ENCODE results near the gene MALSU1. TPM values are rescaled to one million over a fixed set of nuclear protein-coding genes. Genes with fewer than 3 reads are reported as not detected.

The MALSU1 gene
- total and polyA plus RNA-seq, 4 donors = 43.3 to 61.1 (median 55.3) TPM

DNA sequence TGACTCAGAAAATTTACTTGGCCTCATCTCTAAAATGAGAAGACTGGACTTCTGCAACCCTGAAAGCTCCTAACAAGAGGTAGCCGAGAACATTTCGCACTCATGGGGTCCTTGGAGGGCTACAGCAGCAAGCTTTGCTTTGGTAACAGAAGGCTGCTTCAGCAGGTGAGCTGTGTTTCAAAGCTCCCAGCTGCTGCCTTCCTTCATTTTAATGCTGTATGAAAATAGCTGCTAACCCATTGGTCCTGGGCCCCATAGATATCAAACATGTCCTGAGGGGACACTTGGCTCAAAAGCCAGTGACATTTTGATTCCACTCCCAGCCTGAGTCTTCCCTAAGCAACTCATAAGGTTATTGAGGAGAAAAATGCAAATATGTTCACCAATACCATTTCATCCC lies 14.3 kb upstream of the MALSU1 start:
- DNase-seq (ENCODE audit: low read depth in 4 of 6, low spot score in 6 of 6) = no peak
- Histone ChIP-seq H3K4me3 (ENCODE audit: low read depth, low read length) (no peak overlapping the region), H3K36me3 (ENCODE audit: control insufficient read depth, insufficient read depth, low read length) (no peaks in the 10 kb centered on the region), H3K9me3 (ENCODE audit: control insufficient read depth, insufficient read depth, low read length) (no peaks in the 10 kb centered on the region), H3K4me1 (ENCODE audit: control insufficient read depth, insufficient read depth, low read length) (no peaks in the 10 kb centered on the region), H3K27me3 (ENCODE audit: control insufficient read depth, insufficient read depth, low read length) (no peaks in the 10 kb centered on the region), H3K27ac (ENCODE audit: low read depth, low read length) (no peak overlapping the region)
- WGBS (ENCODE audit: insufficient coverage) = 90% methylated on average over 2 of the region's 2 CpGs

- Histone ChIP-seq H3K36me3 (ENCODE audit: control insufficient read depth, insufficient read depth, low read length) (no peaks in the 10 kb centered on the region), H3K27me3 (ENCODE audit: control insufficient read depth, insufficient read depth, low read length) (no peaks in the 10 kb centered on the region), H3K4me1 (ENCODE audit: control insufficient read depth, insufficient read depth, low read length) (no peaks in the 10 kb centered on the region), H3K4me3 (ENCODE audit: low read depth, low read length) (no peak overlapping the region), H3K9me3 (ENCODE audit: control insufficient read depth, insufficient read depth, low read length) (no peaks in the 10 kb centered on the region), H3K27ac (ENCODE audit: low read depth, low read length) (no peak overlapping the region)
- no peak for DNase-seq (ENCODE audit: low read depth in 4 of 6, low spot score in 6 of 6)
- 69% methylated on average over 3 of the region's 18 CpGs for WGBS (ENCODE audit: insufficient coverage)
These were observed 13.2 kb upstream of the MALSU1 start for GRCh38 chr7:23285657-23286646.

- DNase-seq (ENCODE audit: low read depth in 4 of 6, low spot score in 6 of 6) = no peak
- 93% methylated on average over 3 of the region's 5 CpGs for WGBS (ENCODE audit: insufficient coverage)
- no peaks in the 10 kb centered on the region for H3K27me3 ChIP-seq (ENCODE audit: control insufficient read depth, insufficient read depth, low read length)
- H3K36me3 ChIP-seq (ENCODE audit: control insufficient read depth, insufficient read depth, low read length) = no peaks in the 10 kb centered on the region
- no peaks in the 10 kb centered on the region for H3K4me1 ChIP-seq (ENCODE audit: control insufficient read depth, insufficient read depth, low read length)
- no peak overlapping the region for H3K27ac ChIP-seq (ENCODE audit: low read depth, low read length)
- H3K4me3 ChIP-seq (ENCODE audit: low read depth, low read length) = no peak overlapping the region
- H3K9me3 ChIP-seq (ENCODE audit: control insufficient read depth, insufficient read depth, low read length) = no peaks in the 10 kb centered on the region
These were observed 11.5 kb upstream of the MALSU1 start for GRCh38 chr7:23287612-23288011.

GRCh38 chr7:23290993-23291392 lies 8.1 kb upstream of the MALSU1 start:
- 91% methylated on average over 5 of the region's 9 CpGs for WGBS (ENCODE audit: insufficient coverage)
- no peak overlapping the region for H3K27ac ChIP-seq (ENCODE audit: low read depth, low read length)
- H3K9me3 ChIP-seq (ENCODE audit: control insufficient read depth, insufficient read depth, low read length) = no peaks in the 10 kb centered on the region
- H3K27me3 ChIP-seq (ENCODE audit: control insufficient read depth, insufficient read depth, low read length) = no peaks in the 10 kb centered on the region
- no peaks in the 10 kb centered on the region for H3K36me3 ChIP-seq (ENCODE audit: control insufficient read depth, insufficient read depth, low read length)
- DNase-seq (ENCODE audit: low read depth in 4 of 6, low spot score in 6 of 6) = no peak
- no peak overlapping the region for H3K4me3 ChIP-seq (ENCODE audit: low read depth, low read length)
- H3K4me1 ChIP-seq (ENCODE audit: control insufficient read depth, insufficient read depth, low read length) = no peaks in the 10 kb centered on the region

DNA sequence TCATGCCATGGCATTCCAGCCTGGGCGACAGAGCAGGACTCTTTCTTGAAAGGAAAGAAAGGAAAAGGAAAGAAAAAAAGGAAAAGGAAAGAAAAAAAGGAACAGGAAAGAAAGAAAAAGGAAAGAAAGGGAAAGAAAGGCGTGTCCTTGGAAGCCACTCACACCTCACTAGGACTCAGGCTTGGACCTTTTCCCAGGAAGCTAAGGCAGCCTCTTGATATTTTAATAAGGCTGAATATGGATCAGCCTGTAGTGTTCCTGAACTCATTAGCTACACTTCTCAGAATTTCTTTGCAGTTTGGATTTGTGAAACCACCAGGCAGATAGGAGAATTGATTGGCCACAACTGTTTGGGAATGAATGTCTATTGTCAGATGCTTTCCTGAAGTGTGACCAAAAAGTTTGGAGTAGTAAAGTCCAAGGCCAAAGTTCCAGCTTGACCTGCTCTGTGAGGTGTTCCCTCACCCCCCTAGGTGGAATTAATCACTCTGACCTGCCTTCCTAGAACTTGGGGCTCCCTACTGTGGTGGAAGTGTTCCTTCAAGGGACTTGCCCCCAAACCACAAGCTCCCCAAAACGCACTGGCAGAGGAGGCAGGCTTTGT lies 7.1 kb upstream of the MALSU1 start:
- H3K4me3 ChIP-seq (ENCODE audit: low read depth, low read length) = no peak overlapping the region
- WGBS (ENCODE audit: insufficient coverage) = 100% methylated on average over 1 of the region's 3 CpGs
- peak in 1 of 6 donors; percentile 10 for DNase-seq (ENCODE audit: low read depth in 4 of 6, low spot score in 6 of 6)
- no peaks in the 10 kb centered on the region for H3K27me3 ChIP-seq (ENCODE audit: control insufficient read depth, insufficient read depth, low read length)
- no peak overlapping the region for H3K27ac ChIP-seq (ENCODE audit: low read depth, low read length)
- H3K4me1 ChIP-seq (ENCODE audit: control insufficient read depth, insufficient read depth, low read length) = no peaks in the 10 kb centered on the region
- no peaks in the 10 kb centered on the region for H3K36me3 ChIP-seq (ENCODE audit: control insufficient read depth, insufficient read depth, low read length)
- no peaks in the 10 kb centered on the region for H3K9me3 ChIP-seq (ENCODE audit: control insufficient read depth, insufficient read depth, low read length)

GRCh38 chr7:23292623-23293022 lies 6.5 kb upstream of the MALSU1 start:
- no peak overlapping the region for H3K4me3 ChIP-seq (ENCODE audit: low read depth, low read length)
- 95% methylated on average over 2 of the region's 4 CpGs for whole genome bisulfite sequencing (ENCODE audit: insufficient coverage)
- no peaks in the 10 kb centered on the region for H3K27me3 ChIP-seq (ENCODE audit: control insufficient read depth, insufficient read depth, low read length)
- no peaks in the 10 kb centered on the region for H3K36me3 ChIP-seq (ENCODE audit: control insufficient read depth, insufficient read depth, low read length)
- no peak overlapping the region for H3K27ac ChIP-seq (ENCODE audit: low read depth, low read length)
- no peak for DNase-seq (ENCODE audit: low read depth in 4 of 6, low spot score in 6 of 6)
- no peaks in the 10 kb centered on the region for H3K4me1 ChIP-seq (ENCODE audit: control insufficient read depth, insufficient read depth, low read length)
- H3K9me3 ChIP-seq (ENCODE audit: control insufficient read depth, insufficient read depth, low read length) = no peaks in the 10 kb centered on the region

DNA sequence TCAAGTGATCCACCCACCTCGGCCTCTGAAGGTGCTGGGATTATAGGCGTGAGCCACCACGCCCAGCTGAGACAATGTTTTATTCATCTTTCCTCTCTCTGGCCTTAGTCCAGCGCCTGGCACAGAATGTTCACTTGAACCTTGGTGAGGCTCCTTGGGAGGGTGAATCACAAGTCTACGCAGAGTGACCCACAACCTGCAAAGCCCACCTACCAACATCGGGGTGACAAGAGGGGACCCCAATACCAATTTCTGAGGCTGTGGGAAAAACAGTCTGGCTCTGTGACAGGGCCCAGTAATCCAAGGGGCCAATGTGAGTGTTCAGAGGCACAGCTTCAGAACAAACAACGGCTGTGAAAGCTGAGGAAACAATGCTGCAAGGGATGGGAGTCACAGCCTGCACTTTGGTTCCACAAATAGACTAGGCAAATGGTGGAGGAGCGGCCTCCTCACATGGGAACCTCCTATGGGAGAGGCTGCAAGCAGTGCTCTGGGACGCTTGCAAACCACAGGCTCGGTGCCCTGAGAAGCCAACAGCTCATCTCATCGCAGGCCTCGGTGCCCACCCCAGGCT lies 5.6 kb upstream of the MALSU1 start:
- no peak for DNase-seq (ENCODE audit: low read depth in 4 of 6, low spot score in 6 of 6)
- H3K27ac ChIP-seq (ENCODE audit: low read depth, low read length) = no peak overlapping the region
- no peaks in the 10 kb centered on the region for H3K9me3 ChIP-seq (ENCODE audit: control insufficient read depth, insufficient read depth, low read length)
- no peaks in the 10 kb centered on the region for H3K36me3 ChIP-seq (ENCODE audit: control insufficient read depth, insufficient read depth, low read length)
- H3K27me3 ChIP-seq (ENCODE audit: control insufficient read depth, insufficient read depth, low read length) = no peaks in the 10 kb centered on the region
- H3K4me3 ChIP-seq (ENCODE audit: low read depth, low read length) = no peak overlapping the region
- 91% methylated on average over 9 of the region's 12 CpGs for WGBS (ENCODE audit: insufficient coverage)
- H3K4me1 ChIP-seq (ENCODE audit: control insufficient read depth, insufficient read depth, low read length) = no peaks in the 10 kb centered on the region

DNA sequence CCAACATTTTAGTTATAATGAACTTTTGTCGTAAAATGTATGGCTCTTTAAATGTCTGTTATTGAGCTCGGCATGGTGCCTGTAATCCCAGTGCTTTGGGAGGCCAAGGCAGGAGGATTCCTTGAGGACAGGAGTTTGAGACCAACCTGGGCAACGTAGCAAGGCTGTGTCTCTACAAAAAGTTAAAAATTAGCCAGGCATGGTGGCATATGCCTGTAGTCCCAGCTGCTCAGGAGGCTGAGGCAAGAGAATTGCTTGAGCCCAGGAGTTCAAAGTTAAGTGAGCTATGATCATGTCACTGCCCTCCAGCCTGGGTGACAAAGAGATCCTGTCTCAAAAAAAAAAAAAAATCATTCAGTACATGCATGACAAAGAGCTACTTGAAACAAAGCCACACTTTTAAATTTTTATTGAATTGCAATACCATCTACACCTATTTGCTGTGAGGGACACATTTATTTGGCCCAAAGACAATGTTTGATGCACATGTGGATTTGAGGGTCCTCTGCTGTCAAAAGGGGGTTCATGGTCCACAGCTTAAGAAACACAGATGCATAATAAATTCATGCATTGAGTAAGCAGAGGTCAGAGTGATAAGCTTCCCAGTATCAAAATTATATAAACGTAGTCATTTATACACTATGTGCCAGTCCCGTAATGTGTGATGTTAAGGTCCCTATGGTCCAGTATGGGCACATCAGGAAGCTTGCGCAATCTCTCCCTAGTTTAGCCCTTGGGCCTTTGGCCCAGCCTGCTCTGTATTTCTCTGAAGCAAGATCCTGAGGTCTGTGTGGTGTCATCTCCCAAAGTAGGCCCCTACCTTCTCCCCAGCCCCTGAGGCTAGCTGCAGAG lies 4.4 kb upstream of the MALSU1 start:
- Histone ChIP-seq H3K36me3 (ENCODE audit: control insufficient read depth, insufficient read depth, low read length) (no peaks in the 10 kb centered on the region), H3K9me3 (ENCODE audit: control insufficient read depth, insufficient read depth, low read length) (no peaks in the 10 kb centered on the region), H3K4me1 (ENCODE audit: control insufficient read depth, insufficient read depth, low read length) (peaks cover 2% of the 10 kb centered on the region), H3K4me3 (ENCODE audit: low read depth, low read length) (no peak overlapping the region), H3K27me3 (ENCODE audit: control insufficient read depth, insufficient read depth, low read length) (no peaks in the 10 kb centered on the region), H3K27ac (ENCODE audit: low read depth, low read length) (no peak overlapping the region)
- DNase-seq (ENCODE audit: low read depth in 4 of 6, low spot score in 6 of 6) = no peak
- 89% methylated on average over 5 of the region's 6 CpGs for WGBS (ENCODE audit: insufficient coverage)

GRCh38 chr7:23295401-23295697 lies 3.8 kb upstream of the MALSU1 start:
- H3K4me1 ChIP-seq (ENCODE audit: control insufficient read depth, insufficient read depth, low read length) = peaks cover 4% of the 10 kb centered on the region
- H3K4me3 ChIP-seq (ENCODE audit: low read depth, low read length) = no peak overlapping the region
- H3K36me3 ChIP-seq (ENCODE audit: control insufficient read depth, insufficient read depth, low read length) = no peaks in the 10 kb centered on the region
- H3K27ac ChIP-seq (ENCODE audit: low read depth, low read length) = no peak overlapping the region
- H3K9me3 ChIP-seq (ENCODE audit: control insufficient read depth, insufficient read depth, low read length) = no peaks in the 10 kb centered on the region
- no peaks in the 10 kb centered on the region for H3K27me3 ChIP-seq (ENCODE audit: control insufficient read depth, insufficient read depth, low read length)
- no peak for DNase-seq (ENCODE audit: low read depth in 4 of 6, low spot score in 6 of 6)
